ENCODE results near the gene DNAI1.

- TF ChIP-seq CTCF (conservative IDR thresholded peaks at IDR 0.05 in 1 of 2, IDR thresholded peaks at IDR 0.05 in 1 of 2; ENCODE audit: extremely low read depth in 1 of 2, insufficient read depth in 1 of 2, low read depth in 1 of 2, low read length in 2 of 2), result no peak
- no peak for TF ChIP-seq EZH2 (IDR thresholded peaks at IDR 0.05; ENCODE audit: borderline replicate concordance, low read length)
Observed at GRCh38 chr9:34559624-34560455, 101.2 kb downstream of the DNAI1 start.
